ENCODE measurements around the gene MS4A10.

- TF ChIP-seq POLR2A (IDR thresholded peaks at IDR 0.05; ENCODE audit: low read length) (no peak), CTCF (IDR thresholded peaks at IDR 0.05) (no peak), CHD2 (IDR thresholded peaks at IDR 0.05; ENCODE audit: low read length, partially characterized antibody) (no peak), SMC3 (IDR thresholded peaks at IDR 0.05) (no peak), CEBPB (IDR thresholded peaks at IDR 0.05) (no peak), MYC (IDR thresholded peaks at IDR 0.05; ENCODE audit: borderline replicate concordance, low read length) (no peak), RAD21 (conservative IDR thresholded peaks at IDR 0.05 in 1 of 2, IDR thresholded peaks at IDR 0.05 in 1 of 2) (no peak), BHLHE40 (IDR thresholded peaks at IDR 0.05; ENCODE audit: low read depth, low read length) (no peak)
These were observed 1.2 kb upstream of the MS4A10 start for GRCh38 chr11:60783911-60784310.

Measured in A549 (cell line).